Loucy (cell line): ENCODE data around the gene ADM2.

ENCODE experiments used
- EZH2phosphoT487 ChIP-seq: fragments of 200-600 bp; IDR thresholded peaks from 2 replicates; pipeline ENCODE4 v1.6.1; 2018; ENCODE audit warnings: antibody characterized with exemption, mild to moderate bottlenecking, moderate library complexity, borderline replicate concordance
- TF ChIP-seq, protein P1 (sequence below): fragments of 200-600 bp; sonication (generic); conservative IDR thresholded peaks from 2 replicates; pipeline ENCODE4 v1.5.1; 2014; ENCODE audit warnings: mild to moderate bottlenecking, antibody characterized with exemption, low read length

DNA sequence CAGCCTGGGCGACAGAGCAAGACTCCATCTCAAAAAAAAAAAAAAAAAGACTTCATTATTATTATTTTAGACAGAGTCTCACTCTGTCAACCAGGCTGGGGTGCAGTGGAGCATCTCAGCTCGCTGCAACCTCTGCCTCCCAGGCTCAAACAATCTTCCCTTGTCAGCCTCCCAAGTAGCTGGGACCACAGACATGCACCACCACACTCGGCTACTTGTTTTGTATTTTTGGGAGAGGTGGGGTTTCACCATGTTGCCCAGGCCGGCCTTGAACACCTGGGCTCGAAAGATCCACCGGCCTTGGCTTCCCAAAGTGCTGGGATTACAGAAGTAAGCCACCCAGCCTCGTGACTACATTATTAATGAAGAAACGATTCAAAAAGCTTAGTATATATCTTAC, 53.8 kb downstream of the ADM2 start:
- TF ChIP-seq, protein P1, sequence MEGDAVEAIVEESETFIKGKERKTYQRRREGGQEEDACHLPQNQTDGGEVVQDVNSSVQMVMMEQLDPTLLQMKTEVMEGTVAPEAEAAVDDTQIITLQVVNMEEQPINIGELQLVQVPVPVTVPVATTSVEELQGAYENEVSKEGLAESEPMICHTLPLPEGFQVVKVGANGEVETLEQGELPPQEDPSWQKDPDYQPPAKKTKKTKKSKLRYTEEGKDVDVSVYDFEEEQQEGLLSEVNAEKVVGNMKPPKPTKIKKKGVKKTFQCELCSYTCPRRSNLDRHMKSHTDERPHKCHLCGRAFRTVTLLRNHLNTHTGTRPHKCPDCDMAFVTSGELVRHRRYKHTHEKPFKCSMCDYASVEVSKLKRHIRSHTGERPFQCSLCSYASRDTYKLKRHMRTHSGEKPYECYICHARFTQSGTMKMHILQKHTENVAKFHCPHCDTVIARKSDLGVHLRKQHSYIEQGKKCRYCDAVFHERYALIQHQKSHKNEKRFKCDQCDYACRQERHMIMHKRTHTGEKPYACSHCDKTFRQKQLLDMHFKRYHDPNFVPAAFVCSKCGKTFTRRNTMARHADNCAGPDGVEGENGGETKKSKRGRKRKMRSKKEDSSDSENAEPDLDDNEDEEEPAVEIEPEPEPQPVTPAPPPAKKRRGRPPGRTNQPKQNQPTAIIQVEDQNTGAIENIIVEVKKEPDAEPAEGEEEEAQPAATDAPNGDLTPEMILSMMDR: no peak
- TF ChIP-seq EZH2phosphoT487: no peak
